Measurements from ENCODE around the gene UGT2A3. TPM values are rescaled to one million over a fixed set of nuclear protein-coding genes. Genes with fewer than 3 reads are reported as not detected.
"Not testable (repeated sequence)": the region's sequence is repeated elsewhere in the genome, so short reads cannot be mapped to it uniquely, and the experiment has no call there.

The UGT2A3 gene
- total and polyA plus RNA-seq, 2 experiments from 2014 or later = not detected

GRCh38 chr4:68929076-68929737 lies 22.4 kb downstream of the UGT2A3 start:
- Histone ChIP-seq H3K27me3 (no peaks in the 10 kb centered on the region), H3K36me3 (no peaks in the 10 kb centered on the region), H3K4me1 (ENCODE audit: low read depth) (no peaks in the 10 kb centered on the region), H3K4me3 (no peak overlapping the region), H3K27ac (no peak overlapping the region), H3K9me3 (ENCODE audit: low read depth) (no peaks in the 10 kb centered on the region)
- TF ChIP-seq CTCF (IDR thresholded peaks at IDR 0.05; ENCODE audit: low read depth, low read length) = no peak
- no peak for DNase-seq (ENCODE audit: low read depth in 1 of 2, low spot score in 1 of 2)

- H3K36me3 ChIP-seq = no peaks in the 10 kb centered on the region
- DNase-seq (ENCODE audit: low read depth in 1 of 2, low spot score in 1 of 2) = no peak
- no peak overlapping the region for H3K4me3 ChIP-seq
- no peak for TF ChIP-seq CTCF (IDR thresholded peaks at IDR 0.05; ENCODE audit: low read depth, low read length)
- no peaks in the 10 kb centered on the region for H3K27me3 ChIP-seq
- H3K4me1 ChIP-seq (ENCODE audit: low read depth) = no peaks in the 10 kb centered on the region
- H3K9me3 ChIP-seq (ENCODE audit: low read depth) = no peaks in the 10 kb centered on the region
- no peak overlapping the region for H3K27ac ChIP-seq
Measured at GRCh38 chr4:68927165-68927564, 24.4 kb downstream of the UGT2A3 start.

- not testable (repeated sequence) for H3K4me3 ChIP-seq; H3K4me1 ChIP-seq (ENCODE audit: low read depth); H3K9me3 ChIP-seq (ENCODE audit: low read depth); DNase-seq (ENCODE audit: low read depth in 1 of 2, low spot score in 1 of 2); H3K27me3 ChIP-seq; H3K27ac ChIP-seq; H3K36me3 ChIP-seq
Measured at GRCh38 chr4:68922202-68922601, 29.4 kb downstream of the UGT2A3 start.

- no peaks in the 10 kb centered on the region for H3K36me3 ChIP-seq
- H3K4me1 ChIP-seq (ENCODE audit: low read depth) = no peaks in the 10 kb centered on the region
- DNase-seq (ENCODE audit: low read depth in 1 of 2, low spot score in 1 of 2) = no peak
- H3K27ac ChIP-seq = no peak overlapping the region
- no peaks in the 10 kb centered on the region for H3K9me3 ChIP-seq (ENCODE audit: low read depth)
- no peaks in the 10 kb centered on the region for H3K27me3 ChIP-seq
- TF ChIP-seq CTCF (IDR thresholded peaks at IDR 0.05; ENCODE audit: low read depth, low read length) = no peak
- H3K4me3 ChIP-seq = no peak overlapping the region
Measured at GRCh38 chr4:68921051-68921450, 30.6 kb downstream of the UGT2A3 start.

GRCh38 chr4:68917016-68917415 lies 34.6 kb downstream of the UGT2A3 start:
- H3K9me3 ChIP-seq (ENCODE audit: low read depth) = no peaks in the 10 kb centered on the region
- no peak for TF ChIP-seq CTCF (IDR thresholded peaks at IDR 0.05; ENCODE audit: low read depth, low read length)
- DNase-seq (ENCODE audit: low read depth in 1 of 2, low spot score in 1 of 2) = no peak

GRCh38 chr4:68912807-68913206 lies 38.8 kb downstream of the UGT2A3 start:
- Histone ChIP-seq H3K27ac (no peak overlapping the region), H3K9me3 (ENCODE audit: low read depth) (no peaks in the 10 kb centered on the region), H3K4me3 (no peak overlapping the region), H3K27me3 (no peaks in the 10 kb centered on the region), H3K4me1 (ENCODE audit: low read depth) (no peaks in the 10 kb centered on the region), H3K36me3 (no peaks in the 10 kb centered on the region)
- no peak for TF ChIP-seq CTCF (IDR thresholded peaks at IDR 0.05; ENCODE audit: low read depth, low read length)
- DNase-seq (ENCODE audit: low read depth in 1 of 2, low spot score in 1 of 2) = no peak

More at GRCh38 chr4:68917016-68917415, 34.6 kb downstream of the UGT2A3 start:
- Histone ChIP-seq H3K4me1 (ENCODE audit: low read depth) (no peaks in the 10 kb centered on the region), H3K4me3 (no peak overlapping the region), H3K27ac (no peak overlapping the region), H3K36me3 (no peaks in the 10 kb centered on the region), H3K27me3 (no peaks in the 10 kb centered on the region)
